Keratinocyte (primary cell): ENCODE data around the gene LRRC4C. TPM values are rescaled to one million over a fixed set of nuclear protein-coding genes. Genes with fewer than 3 reads are reported as not detected.

ENCODE experiments used
- DNase-seq: peaks from one replicate; pipeline ENCODE4 v3.0.0-alpha.2; 2011; ENCODE audit warnings: low read depth, missing footprints, low spot score
- FAIRE-seq: peaks from 2 replicates; lab custom pipeline; 2011; peaks lifted over from hg19 to GRCh38; lab: Jason Lieb, UNC
- H2AFZ ChIP-seq: 2 replicates; pipeline ENCODE4 v1.6.0; 2012; ENCODE audit warnings: low read length, control low read depth, inconsistent platforms; ENCODE audit not compliant: control insufficient read depth
- H3K27ac ChIP-seq: 2 replicates; pipeline ENCODE4 v1.5.1; 2011; ENCODE audit warnings: low read length; ENCODE audit not compliant: control insufficient read depth, insufficient read depth
- H3K27me3 ChIP-seq: 3 replicates; pipeline ENCODE4 v1.6.0; 2011; ENCODE audit warnings: low read length; ENCODE audit not compliant: control insufficient read depth, insufficient read depth; ENCODE audit errors: extremely low read depth
- H3K36me3 ChIP-seq, 2 experiments: 2 replicates in 1 of 2; 3 replicates in 1 of 2; pipeline ENCODE4 v1.5.1; 2011; ENCODE audit warnings: low read length in 2 of 2, mild to moderate bottlenecking in 1 of 2; ENCODE audit not compliant: control insufficient read depth in 2 of 2, insufficient read depth in 2 of 2; ENCODE audit errors: extremely low read depth in 1 of 2
- H3K4me1 ChIP-seq: 3 replicates; pipeline ENCODE4 v1.5.1; 2011; ENCODE audit warnings: low read length; ENCODE audit not compliant: control insufficient read depth, insufficient read depth; ENCODE audit errors: extremely low read depth
- H3K4me2 ChIP-seq: 3 replicates; pipeline ENCODE4 v1.6.0; 2011; ENCODE audit warnings: low read depth, low read length; ENCODE audit not compliant: control insufficient read depth, insufficient read depth; ENCODE audit errors: extremely low read depth
- H3K4me3 ChIP-seq, 3 experiments: fragments of 200-600 bp in 1 of 3; sonication (generic) in 1 of 3; 2 replicates in 2 of 3; 3 replicates in 1 of 3; pipeline ENCODE4 v1.5.1; 2011 to 2016; ENCODE audit warnings: low read length in 3 of 3, mild to moderate bottlenecking in 3 of 3, control low read depth in 2 of 3, inconsistent platforms in 1 of 3, low read depth in 1 of 3, mixed read lengths in 1 of 3, mixed run types in 1 of 3, moderate library complexity in 1 of 3; ENCODE audit not compliant: control insufficient read depth in 2 of 3, insufficient read depth in 2 of 3; ENCODE audit errors: extremely low read depth in 1 of 3
- H3K79me2 ChIP-seq: 2 replicates; pipeline ENCODE4 v1.6.0; 2012; ENCODE audit warnings: low read length; ENCODE audit not compliant: control insufficient read depth, insufficient read depth
- H3K9ac ChIP-seq: 3 replicates; pipeline ENCODE4 v1.6.0; 2011; ENCODE audit warnings: low read length; ENCODE audit not compliant: control insufficient read depth, insufficient read depth; ENCODE audit errors: extremely low read depth
- H3K9me1 ChIP-seq: 3 replicates; pipeline ENCODE4 v1.6.0; 2011; ENCODE audit warnings: low read length; ENCODE audit not compliant: control insufficient read depth, insufficient read depth; ENCODE audit errors: extremely low read depth
- H3K9me3 ChIP-seq: 2 replicates; pipeline ENCODE4 v1.5.1; 2012; ENCODE audit warnings: low read depth, low read length; ENCODE audit not compliant: control insufficient read depth
- H4K20me1 ChIP-seq: 3 replicates; pipeline ENCODE4 v1.6.0; 2011; ENCODE audit warnings: low read length; ENCODE audit not compliant: control insufficient read depth, insufficient read depth; ENCODE audit errors: extremely low read depth
- CTCF ChIP-seq, 3 experiments: IDR thresholded peaks in 1 of 3; conservative IDR thresholded peaks in 1 of 3; optimal IDR thresholded peaks in 1 of 3; 2 replicates in 2 of 3; 3 replicates in 1 of 3; pipeline versions ENCODE3 to v1.5.1; 2011; ENCODE audit warnings: low read length in 3 of 3, mild to moderate bottlenecking in 3 of 3, moderate library complexity in 2 of 3, control low read depth in 1 of 3, inconsistent platforms in 1 of 3; ENCODE audit not compliant: insufficient read depth in 2 of 3; ENCODE audit errors: extremely low read depth in 1 of 3
- EZH2 ChIP-seq: IDR thresholded peaks from one replicate; pipeline ENCODE4 v1.6.1; 2012; ENCODE audit warnings: inconsistent platforms, mild to moderate bottlenecking, low read length, moderate library complexity
- dilution Hi-C: fragments of 300-500 bp; cut with MboI; formaldehyde crosslinking; loops from one replicate; pipeline ENCODE4 v1.7.0; 2020; ENCODE audit warnings: low sequenced_read_pairs; ENCODE audit not compliant: extremely low pct_ligation_motif_present
- polyA plus RNA-seq, 5 experiments: library from polyadenylated mRNA; depleted of rRNA in 3 of 5; stranded (reverse) in 3 of 5; stranded (forward) in 1 of 5; unstranded in 1 of 5; fragments of >200 nt; gene quantifications; 1 replicate in 1 of 5; 2 replicates in 3 of 5; 3 replicates in 1 of 5; pipeline versions ENCODE4 v1.2.1 to v1.2.3, GENCODE V29; 2011 to 2012; ENCODE audit warnings: missing spikeins in 2 of 5, low read depth in 1 of 5, low replicate concordance in 1 of 5

LRRC4C gene
- polyA plus RNA-seq, 1 donor (not counting 4 experiments of a cell fraction or from before 2014, with no cell fraction given), result not detected

- Histone ChIP-seq H3K27me3 (no peaks in the 10 kb centered on the region), H3K79me2 (no peaks in the 10 kb centered on the region), H3K36me3 (no peaks in the 10 kb centered on the region), H3K9me1 (no peaks in the 10 kb centered on the region), H3K27ac (no peak overlapping the region), H3K4me2 (no peak overlapping the region), H3K9ac (no peak overlapping the region), H2AFZ (no peak overlapping the region), H3K4me3 (no peak overlapping the region), H3K4me1 (no peaks in the 10 kb centered on the region), H3K9me3 (no peaks in the 10 kb centered on the region), H4K20me1 (no peaks in the 10 kb centered on the region)
- DNase-seq (no peak), FAIRE-seq (no peak)
- TF ChIP-seq CTCF (optimal IDR thresholded peaks at IDR 0.05 in 1 of 3, IDR thresholded peaks at IDR 0.05 in 1 of 3, conservative IDR thresholded peaks at IDR 0.05 in 1 of 3; ENCODE audit: extremely low read depth in 1 of 3, insufficient read depth in 2 of 3, low read length in 3 of 3), result no peak
- no peak for TF ChIP-seq EZH2
- dilution Hi-C loops, result no loop called here
Measured at GRCh38 chr11:41414771-41415440, 44.5 kb downstream of the LRRC4C start.

DNA sequence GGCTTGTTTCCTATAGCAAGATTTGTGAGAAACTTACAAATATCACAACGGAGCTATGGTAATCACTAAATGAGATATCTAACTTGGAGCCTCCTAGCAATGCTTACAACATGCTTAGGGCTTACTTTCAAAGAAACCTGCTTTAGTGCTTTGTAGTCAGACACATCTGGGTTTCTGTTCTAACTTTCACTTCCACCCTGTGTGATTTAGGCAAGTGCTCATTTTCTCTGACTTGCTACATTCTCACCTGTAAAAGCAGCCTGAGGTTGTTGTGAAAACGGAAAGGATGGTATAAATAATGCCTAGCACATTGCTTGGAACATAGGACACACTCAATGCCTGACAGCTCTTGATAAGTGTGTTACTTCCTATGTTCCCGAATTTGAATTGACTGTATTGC is 45.6 kb downstream of the LRRC4C start:
- Histone ChIP-seq H3K9me1 (no peaks in the 10 kb centered on the region), H4K20me1 (no peaks in the 10 kb centered on the region), H3K9me3 (no peaks in the 10 kb centered on the region), H3K27me3 (no peaks in the 10 kb centered on the region), H3K4me3 (no peak overlapping the region), H3K4me2 (no peak overlapping the region), H2AFZ (no peak overlapping the region), H3K36me3 (no peaks in the 10 kb centered on the region), H3K4me1 (no peaks in the 10 kb centered on the region), H3K79me2 (no peaks in the 10 kb centered on the region), H3K9ac (no peak overlapping the region), H3K27ac (no peak overlapping the region)
- no peak for FAIRE-seq
- DNase-seq, result no peak
- TF ChIP-seq EZH2 (no peak), CTCF (optimal IDR thresholded peaks at IDR 0.05 in 1 of 3, IDR thresholded peaks at IDR 0.05 in 1 of 3, conservative IDR thresholded peaks at IDR 0.05 in 1 of 3; ENCODE audit: extremely low read depth in 1 of 3, insufficient read depth in 2 of 3, low read length in 3 of 3) (no peak)
- dilution Hi-C loops, result no loop called here
